HG02852 (cell line): ENCODE data around the gene SLC16A6.
"Not testable (repeated sequence)": the region's sequence is repeated elsewhere in the genome, so short reads cannot be mapped to it uniquely, and the experiment has no call there.

ENCODE experiments used
- ATAC-seq: cut with Tn5 transposase; IDR thresholded peaks from one replicate; pipeline ENCODE4 v1.9.1; 2021; ENCODE audit warnings: mild to moderate bottlenecking, moderate library complexity; ENCODE audit not compliant: unreplicated experiment

The SLC16A6 gene

DNA sequence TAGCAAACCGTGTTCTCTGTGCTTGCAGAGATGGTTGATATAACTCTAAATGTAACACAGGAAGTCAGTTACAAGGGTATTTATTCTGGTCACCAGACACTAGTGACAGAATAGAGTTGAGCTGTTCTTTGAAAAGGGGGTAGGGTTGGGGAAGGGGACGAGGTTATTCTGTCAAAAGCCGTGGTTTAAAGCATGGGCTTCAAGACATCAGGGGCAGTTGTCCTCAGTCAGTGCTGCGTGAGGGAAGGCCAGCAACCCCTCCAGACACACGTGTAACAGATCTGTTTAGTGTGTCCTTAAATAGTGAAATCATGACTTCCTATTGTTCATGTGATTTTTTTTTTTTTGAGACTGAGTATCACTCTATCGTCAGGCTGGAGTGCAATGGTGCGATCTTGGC lies 37.5 kb downstream of the SLC16A6 start:
- ATAC-seq: not testable (repeated sequence)

DNA sequence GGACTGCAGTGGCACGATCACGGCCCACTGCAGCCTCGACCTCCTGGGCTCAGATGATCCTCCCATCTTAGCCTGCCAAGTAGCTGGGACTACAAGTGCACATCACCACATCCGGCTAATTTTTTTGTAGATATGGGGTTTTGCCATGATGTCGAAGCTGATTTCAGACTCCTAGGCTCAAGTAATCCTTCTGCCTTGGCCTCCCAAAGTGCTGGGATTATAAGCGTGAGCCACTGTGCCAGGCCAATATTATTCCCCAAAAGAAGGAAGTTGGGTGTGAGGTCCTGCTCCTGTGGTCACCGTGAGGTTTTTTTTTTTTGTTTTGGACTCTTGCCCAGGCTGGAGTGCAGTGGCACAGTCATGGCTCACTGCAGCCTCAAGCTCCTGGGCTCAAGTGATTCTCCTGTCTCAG lies 41.6 kb downstream of the SLC16A6 start:
- no peak for ATAC-seq

DNA sequence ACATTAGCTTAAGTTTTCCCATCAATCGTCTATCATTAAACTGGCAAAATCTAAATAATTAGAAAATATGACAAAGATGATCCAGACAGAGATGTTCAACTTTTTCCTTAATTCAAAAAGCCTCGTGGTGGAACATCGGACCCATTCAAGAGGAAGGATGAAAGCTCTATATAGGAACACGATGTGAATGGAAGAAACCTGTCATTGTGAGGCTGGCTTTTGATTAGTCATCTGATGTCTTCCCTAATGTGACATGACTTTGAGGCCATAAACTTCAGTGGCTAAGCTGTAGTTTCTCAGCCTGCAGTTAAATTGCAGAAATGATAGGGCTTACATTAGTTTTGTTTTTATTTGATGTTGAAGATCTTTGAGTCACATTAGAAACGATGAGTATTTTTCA lies 42.0 kb downstream of the SLC16A6 start:
- no peak for ATAC-seq

GRCh38 chr17:68248199-68248825 lies 42.6 kb downstream of the SLC16A6 start:
- peak; percentile 28 for ATAC-seq

DNA sequence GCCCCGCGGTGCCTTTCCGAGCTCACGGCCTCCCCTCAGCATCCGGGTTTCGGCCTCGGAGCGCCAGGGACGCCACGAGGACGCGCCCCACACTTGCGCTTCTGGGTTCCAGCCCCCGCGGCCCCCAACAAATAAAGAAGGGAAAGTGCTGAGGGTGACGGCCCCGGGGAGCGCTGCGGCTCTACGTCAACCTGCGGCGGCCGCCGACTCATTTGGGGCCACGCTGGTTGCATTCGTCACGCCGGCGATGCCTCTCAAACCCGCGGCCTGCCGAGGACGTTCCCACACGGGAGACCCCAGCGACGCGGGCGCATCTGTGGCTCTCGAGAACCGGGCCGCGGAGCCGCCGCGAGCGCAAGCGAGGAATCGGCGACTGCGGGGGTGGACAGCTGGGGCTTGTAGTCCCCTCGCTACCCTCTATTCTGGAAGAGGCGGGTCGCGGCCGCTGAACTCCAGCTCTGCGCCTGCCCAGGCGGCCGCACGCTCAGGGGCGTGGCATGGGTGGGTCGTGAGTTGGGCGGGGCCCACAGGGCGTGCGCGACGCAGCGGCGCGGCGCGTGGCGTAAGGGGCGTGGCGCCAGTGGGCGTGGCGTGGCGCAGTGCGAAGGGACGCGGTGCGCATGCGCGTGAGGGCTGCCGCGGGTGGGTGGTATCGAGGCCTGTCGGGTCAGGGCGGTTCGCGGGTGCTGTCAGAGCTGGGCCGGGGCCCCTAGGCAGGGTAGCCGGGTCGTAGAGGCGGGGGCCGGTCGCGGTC lies 43.3 kb downstream of the SLC16A6 start, which contains the start of gene AMZ2:
Gene AMZ2, plus strand, starts transcription at position 599 of the 754 bp plus-strand sequence. CDS start 2,145 bp downstream, outside the sequence.
- ATAC-seq: peak; percentile 86

- ATAC-seq: no peak
These were observed 44.5 kb downstream of the SLC16A6 start for GRCh38 chr17:68246271-68247028.

- no peak for ATAC-seq
These were observed 51.1 kb downstream of the SLC16A6 start for GRCh38 chr17:68239632-68240366.

DNA sequence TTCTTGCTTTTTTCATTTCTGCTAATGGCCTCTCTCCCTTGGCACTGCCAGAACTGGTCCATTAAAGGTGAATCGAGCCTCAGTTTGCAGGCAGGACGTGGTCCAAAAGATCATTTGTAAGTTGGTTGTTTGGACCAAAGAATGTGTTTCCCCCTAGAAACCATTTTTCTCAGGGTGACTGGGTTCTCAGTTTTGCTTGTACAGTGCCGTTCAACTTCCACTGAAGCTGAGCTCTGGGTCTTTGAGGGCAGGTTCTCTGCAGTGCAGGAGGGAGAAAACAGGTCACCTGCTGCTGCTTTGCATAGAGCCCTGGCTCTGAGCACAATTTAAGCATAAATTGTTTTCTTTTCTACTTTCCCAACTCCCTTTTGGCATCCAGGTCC lies 52.1 kb downstream of the SLC16A6 start:
- no peak for ATAC-seq

- ATAC-seq: peak; percentile 7
These were observed 52.6 kb downstream of the SLC16A6 start for GRCh38 chr17:68238164-68238870.

DNA sequence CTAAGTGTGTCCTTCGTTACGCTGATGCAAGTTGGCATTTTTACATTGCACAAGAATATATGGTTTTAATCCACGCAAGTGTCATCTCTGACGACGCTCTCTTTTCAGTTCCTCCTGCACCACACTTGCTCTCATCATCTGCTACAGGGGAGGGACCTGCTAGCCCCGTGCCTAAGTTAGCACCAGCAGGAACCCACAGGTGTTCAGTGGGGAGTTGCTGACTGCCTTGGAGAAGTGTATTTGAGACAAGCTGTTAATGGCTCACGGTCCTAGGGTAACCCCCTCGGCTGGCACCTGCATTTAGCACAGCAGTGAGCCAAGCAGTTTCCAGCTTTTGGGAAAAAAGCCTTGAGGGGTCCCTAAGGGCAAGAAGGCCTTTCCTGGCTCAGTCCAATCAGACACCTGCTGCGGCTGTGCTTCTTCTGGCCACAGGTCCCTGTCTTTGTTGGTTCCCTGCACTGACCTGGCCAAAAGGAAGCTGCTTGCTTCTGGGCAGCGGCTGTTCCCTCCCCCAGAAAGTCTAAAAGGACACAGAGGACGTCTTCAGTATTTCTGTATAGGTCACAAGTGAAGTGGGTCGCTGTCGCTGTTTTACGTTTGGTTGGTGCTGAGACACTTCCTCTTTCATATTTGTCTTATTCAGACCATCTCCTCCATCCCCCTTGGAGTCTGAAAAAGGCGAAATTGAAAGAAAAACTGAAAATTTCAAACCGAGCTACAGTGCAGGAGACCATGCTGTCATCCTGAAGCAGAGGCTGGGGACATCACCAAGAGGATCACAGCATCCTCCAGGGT lies 53.4 kb downstream of the SLC16A6 start:
- peak; percentile 72 for ATAC-seq

- ATAC-seq: not testable (repeated sequence)
These were observed 55.6 kb downstream of the SLC16A6 start for GRCh38 chr17:68235336-68235791.

- not testable (repeated sequence) for ATAC-seq
These were observed 56.1 kb downstream of the SLC16A6 start for GRCh38 chr17:68234726-68235335.

- ATAC-seq: not testable (repeated sequence)
These were observed 58.2 kb downstream of the SLC16A6 start for GRCh38 chr17:68232741-68233140.

GRCh38 chr17:68231541-68231940 lies 59.4 kb downstream of the SLC16A6 start:
- no peak for ATAC-seq

DNA sequence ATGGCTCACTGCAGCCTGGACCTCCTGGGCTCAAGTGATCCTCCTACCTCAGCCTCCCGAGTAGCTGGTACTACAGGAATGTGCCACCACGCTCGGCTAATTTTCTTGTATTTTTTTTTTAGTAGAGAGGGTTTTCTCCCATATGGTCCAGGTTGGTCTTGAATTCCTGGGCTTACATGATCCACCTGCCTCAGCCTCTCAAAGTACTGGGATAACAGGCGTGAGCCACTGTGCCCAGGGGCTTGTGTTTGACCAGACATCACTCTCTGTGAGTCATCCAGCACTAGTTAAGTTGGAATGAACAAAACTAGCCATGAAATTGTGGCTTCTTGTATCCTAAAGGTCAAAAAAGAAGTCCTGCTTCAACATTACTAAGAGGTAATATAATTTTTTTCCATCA lies 59.8 kb downstream of the SLC16A6 start:
- ATAC-seq: not testable (repeated sequence)

GRCh38 chr17:68229619-68230018 lies 61.3 kb downstream of the SLC16A6 start:
- ATAC-seq: no peak

GRCh38 chr17:68228817-68229570 lies 61.9 kb downstream of the SLC16A6 start:
- no peak for ATAC-seq

GRCh38 chr17:68228039-68228680 lies 62.8 kb downstream of the SLC16A6 start:
- ATAC-seq: not testable (repeated sequence)
